Esophagus mucosa (tissue), 1 donor: ENCODE measurements around the gene PLXNA4. TPM values are rescaled to one million over a fixed set of nuclear protein-coding genes. Genes with fewer than 3 reads are reported as not detected.

Experiments used
- ATAC-seq: fragments of 200-7000 bp; cut with Tn5 transposase; one replicate; pipeline ENCODE4 v1.9.1; 2020
- total RNA-seq: library from RNA; stranded (reverse); gene quantifications from one replicate; pipeline ENCODE4 v1.2.4, GENCODE V29; 2023
- donor health status: DM: yes; HTN: yes; CAD: no.

Gene PLXNA4
- total RNA-seq, 1 donor from 2014 or later, result 1.1 TPM

DNA sequence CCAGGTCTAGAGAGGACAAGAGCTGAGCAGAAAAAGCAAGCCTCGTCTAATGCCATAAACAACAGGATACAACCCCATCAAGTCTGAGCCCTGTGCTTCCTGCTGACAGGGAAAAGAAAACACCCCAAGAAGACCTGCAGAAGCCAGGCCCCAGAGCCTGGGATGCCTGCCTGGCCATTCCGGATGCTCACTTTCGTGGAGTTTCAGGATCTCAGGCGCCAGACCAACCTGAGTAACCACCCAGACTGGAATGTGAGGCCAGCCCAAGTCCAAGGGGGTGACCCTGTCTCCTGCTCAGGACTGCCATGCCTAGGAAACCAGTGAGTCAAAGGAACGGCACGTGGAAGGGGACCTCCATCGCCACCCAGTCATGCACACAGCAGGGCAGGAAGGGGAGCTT lies 74.3 kb downstream of the PLXNA4 start:
- ATAC-seq, result peak; percentile 27

- ATAC-seq, result peak; percentile 23
Observed at GRCh38 chr7:132500727-132501440, 75.4 kb downstream of the PLXNA4 start.

DNA sequence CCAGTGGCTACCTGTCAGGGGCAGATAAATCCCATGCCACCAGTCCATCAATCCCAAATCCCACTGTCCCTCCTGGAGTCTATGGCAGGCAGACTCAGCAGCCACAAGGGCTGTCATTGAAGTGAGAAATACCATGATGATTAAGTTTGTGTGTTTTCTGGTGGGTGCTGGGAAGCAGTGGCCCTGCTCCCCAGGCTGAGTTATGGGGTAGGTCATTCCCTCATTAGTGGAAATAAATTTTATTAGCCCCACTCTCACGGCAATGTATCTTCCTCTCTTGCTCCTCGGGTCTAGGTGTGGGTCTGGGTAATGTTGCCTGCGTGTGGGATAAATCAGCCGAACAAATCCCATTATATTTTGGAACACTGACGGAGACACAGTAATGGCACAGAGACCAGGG lies 76.8 kb downstream of the PLXNA4 start:
- ATAC-seq, result no peak

DNA sequence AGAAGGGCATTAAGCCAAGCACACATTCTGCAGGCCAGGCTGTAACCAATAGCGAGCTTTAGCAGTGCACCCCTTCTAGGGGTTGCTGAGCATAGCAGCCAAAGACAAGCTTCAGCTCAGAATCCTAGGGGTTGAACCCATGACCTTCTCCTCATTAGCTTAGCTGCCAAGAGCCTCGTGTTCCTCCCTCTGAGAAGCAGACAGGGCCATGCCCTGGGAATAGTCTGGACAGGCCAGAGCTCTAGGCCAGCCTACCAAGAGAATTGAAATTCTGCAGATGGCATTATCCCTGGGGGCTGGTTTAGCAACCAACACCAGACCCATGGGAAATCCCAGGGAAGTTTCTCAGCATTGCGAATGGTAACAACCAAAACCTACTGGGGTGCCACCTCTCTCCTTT lies 77.2 kb downstream of the PLXNA4 start:
- no peak for ATAC-seq

- no peak for ATAC-seq
Observed at GRCh38 chr7:132498319-132498718, 78.0 kb downstream of the PLXNA4 start.

DNA sequence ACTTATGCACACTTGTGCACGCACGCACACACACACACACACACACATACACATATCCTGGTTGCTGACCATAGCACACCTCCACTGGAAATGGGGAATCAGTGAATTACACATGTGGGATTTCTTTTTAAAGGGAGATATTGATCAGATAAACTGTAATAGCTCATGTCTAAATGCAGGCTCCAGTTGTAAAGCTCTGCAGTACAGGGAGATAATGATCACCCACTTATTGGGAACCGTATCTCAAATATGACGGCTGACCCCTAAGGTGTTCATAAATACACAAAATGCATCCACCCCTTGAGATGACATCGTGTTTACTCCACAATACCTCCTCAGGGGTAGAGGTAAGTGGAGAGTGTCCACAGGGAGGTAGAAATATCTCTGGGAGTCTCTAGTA lies 79.2 kb downstream of the PLXNA4 start:
- no peak for ATAC-seq

- ATAC-seq, result no peak
Observed at GRCh38 chr7:132495936-132496335, 80.3 kb downstream of the PLXNA4 start.

DNA sequence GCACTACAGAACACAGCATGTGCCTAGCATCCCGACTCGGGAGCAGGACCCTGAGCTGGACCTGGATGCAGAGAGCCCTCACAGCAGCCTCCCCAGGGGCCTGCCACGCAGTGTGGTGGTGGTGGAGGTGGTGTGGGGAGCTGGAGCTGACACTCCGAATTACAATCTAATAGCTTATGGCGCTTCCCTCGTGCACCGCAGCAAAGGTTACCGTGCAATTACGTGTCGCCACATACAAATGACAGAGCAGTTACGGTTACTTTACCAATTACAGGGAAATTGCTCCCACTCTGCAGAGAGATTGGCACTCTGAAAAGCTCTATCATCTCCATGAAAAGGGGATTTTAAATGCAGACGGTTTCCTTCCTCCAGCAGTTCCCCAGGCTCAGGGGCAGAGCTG lies 81.8 kb downstream of the PLXNA4 start:
- no peak for ATAC-seq

DNA sequence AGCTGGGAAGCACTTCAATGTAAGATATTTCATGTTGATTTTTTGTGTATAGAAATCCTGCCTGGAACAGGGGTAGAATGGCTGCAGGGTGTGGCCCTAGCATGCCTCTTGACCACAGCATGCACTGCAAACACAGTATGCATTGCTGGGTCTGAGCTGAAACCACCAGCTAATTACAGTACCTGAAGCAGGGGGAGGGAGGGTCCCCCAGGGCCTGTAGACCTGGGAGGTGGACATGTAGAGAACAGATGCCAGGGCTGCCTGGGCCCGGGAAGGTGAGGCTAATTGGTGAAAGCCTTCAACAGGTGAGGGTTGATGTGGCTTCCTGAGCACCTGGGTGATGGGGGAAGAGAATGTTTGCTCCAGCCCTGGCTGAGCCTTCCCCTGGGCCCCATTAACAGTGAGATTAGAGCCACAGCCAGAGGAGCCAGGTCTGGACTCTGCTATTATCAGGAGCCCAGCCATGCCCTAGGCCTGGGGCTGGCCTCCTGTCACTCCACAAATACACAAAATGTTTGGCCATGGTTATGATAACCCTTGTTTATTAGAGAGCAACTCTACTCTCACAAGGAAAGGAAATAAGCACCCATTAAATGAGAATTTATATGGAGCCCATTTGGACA lies 83.3 kb downstream of the PLXNA4 start:
- no peak for ATAC-seq

GRCh38 chr7:132491391-132491945 lies 84.8 kb downstream of the PLXNA4 start:
- ATAC-seq, result no peak

DNA sequence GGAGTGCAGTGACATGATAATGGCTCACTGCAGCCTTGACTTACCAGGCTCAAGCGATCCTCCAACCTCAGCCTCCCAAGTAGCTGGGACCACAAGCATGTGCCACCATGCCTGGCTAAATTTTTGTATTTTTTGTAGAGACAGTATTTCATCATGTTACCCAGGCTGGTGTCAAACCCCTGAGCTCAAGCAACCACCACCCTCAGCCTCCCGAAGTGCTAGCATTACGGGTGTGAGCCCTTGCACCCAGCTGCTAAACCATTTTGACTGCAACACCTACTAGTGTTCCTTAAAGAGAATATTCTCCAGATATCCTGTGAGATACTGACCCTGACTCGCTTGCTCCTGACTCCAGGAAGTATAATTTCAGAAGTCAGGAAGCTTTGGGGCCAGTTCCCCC lies 85.8 kb downstream of the PLXNA4 start:
- no peak for ATAC-seq

DNA sequence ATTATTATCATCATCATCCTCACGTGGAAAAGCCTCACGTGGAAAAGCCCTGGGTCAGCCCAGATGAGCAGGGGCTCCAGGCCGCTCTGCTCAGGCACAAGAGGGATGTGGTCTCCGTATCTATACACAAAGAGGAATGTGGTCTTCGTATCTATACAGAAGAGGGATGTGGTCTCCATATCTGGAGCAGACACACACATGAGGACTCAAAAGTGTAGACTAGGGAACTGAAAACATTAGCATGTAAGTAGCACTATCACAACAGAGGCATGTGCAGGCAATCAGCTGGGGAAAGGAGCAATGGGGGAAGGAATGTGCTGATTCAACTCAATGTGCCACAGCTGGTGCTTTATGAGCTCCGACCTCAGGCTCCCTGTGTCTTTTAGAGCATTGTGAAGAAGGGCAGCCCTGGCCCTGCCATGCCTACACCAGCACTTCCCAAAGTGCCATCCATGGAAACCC lies 86.5 kb downstream of the PLXNA4 start:
- ATAC-seq, result no peak

GRCh38 chr7:132488634-132489302 lies 87.5 kb downstream of the PLXNA4 start:
- ATAC-seq, result no peak

DNA sequence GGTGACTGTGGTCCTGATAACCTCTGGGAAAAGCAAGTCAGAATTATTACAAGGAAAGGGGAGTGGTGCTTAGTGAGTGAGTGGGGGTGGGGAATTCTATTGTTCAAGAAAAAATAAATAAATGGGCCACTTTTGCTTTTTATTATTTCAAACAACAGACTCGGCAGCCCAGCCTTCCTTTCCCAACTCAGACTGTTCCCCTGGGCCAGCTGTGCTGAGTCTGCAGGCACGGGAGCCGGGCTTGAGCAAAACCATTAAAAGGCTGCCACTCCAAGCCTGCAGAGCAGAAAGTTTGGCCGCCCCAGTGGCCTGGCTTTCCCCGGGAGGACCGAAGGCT lies 90.0 kb downstream of the PLXNA4 start:
- no peak for ATAC-seq

DNA sequence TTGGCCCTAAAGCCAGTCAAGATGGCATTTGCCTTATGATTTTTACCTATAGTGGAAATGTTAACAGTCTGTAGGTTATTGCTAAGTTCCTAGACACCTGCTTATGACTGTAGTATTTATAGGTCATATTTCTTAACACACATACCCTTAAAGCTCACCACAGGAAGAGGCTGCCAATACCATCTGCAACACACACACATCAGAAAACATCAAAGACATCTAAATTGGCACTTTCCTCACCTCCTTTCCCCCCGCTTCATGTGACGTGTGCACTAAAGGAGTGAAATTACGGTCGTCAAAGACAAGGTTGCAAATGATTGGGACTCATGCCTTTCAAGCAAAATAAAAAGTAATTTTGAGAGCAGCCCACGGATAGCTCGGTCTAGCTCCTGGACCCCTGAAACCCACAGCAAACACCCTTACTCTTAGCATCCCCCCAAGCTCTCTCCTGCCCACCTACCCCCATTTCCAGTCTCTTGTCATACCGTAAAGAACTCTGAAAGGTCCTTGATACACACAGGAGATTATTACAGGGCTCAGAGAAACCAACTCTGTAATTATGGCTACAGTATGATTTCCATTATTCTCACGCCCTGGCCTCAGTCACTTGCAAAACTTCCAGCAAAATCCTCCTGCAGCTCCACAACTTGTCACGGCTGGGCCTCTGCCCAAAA lies 90.5 kb downstream of the PLXNA4 start:
- ATAC-seq, result no peak

- ATAC-seq, result no peak
Observed at GRCh38 chr7:132485136-132485535, 91.1 kb downstream of the PLXNA4 start.

- ATAC-seq, result no peak
Observed at GRCh38 chr7:132482866-132483265, 93.4 kb downstream of the PLXNA4 start.

- ATAC-seq, result no peak
Observed at GRCh38 chr7:132480534-132480933, 95.7 kb downstream of the PLXNA4 start.

- ATAC-seq, result no peak
Observed at GRCh38 chr7:132476541-132476940, 99.7 kb downstream of the PLXNA4 start.

DNA sequence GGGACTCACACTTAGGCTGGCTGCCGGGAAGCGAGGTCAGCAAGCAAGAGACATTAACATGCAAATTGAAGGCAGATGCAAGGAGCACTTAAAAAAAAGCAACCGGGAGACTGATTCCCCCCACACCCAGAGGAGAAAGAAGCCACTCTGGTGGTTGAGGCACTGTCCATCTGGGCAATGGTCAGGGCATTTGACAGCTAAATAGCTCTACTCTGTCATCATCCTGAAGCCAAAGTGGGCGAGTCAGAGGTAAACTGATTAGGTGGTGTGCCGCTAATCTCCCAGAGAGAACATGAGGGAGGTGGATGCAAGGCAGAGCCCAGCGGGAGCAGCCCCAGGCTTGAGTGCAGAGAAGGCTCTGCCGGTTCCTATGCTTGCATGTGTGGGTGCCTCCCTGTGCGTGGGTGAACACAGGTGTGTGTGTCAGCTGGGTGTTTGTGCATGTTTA lies 100.6 kb downstream of the PLXNA4 start:
- ATAC-seq, result no peak

- ATAC-seq, result no peak
Observed at GRCh38 chr7:132475037-132475668, 101.1 kb downstream of the PLXNA4 start.

- ATAC-seq, result no peak
Observed at GRCh38 chr7:132472463-132473120, 103.7 kb downstream of the PLXNA4 start.
